ENCODE data around the gene ADAMTS20.
A peak's percentile ranks its signal among the peaks of the same experiment; 100 is the strongest.

Gene ADAMTS20

GRCh38 chr12:43493261-43493797 is 58.7 kb downstream of the ADAMTS20 start:
- DNase-seq (no peak), ATAC-seq (no peak)

DNA sequence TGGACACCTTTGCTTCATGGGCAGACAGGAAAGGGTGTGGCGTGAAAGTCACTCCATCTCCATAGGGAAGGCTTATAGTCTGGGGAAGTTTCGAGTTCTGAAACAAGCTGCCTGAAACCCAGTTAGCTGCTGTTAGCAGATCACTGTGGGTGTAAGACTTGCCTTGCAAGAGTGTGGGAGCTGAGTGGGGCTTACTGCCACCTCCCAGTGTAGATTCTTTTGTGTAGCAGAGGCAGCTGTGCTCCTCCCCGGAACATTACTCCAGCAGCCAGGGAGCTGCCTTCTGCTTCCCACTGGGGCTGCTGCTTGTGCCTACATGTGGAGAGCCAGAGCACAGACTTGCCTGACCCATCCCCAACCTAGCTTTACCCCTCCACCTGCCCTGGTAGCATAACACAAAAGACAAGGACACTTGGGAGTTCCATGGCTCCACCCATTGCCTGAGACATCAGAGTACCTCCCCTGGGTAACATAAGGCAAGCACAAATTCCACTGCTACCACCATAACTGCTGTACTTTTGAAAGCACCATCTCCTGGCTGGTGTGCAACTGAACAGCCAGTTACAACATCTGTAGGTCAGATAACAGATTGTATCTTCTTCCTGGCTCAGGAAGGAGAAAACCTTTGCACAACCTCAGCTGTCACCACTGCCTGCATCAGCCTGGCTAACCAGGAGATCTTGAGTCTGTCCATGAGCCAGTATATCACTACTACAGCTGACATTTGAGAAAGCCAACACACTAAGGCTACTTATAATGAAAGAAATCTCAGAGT is 69.5 kb downstream of the ADAMTS20 start:
- no peak for ATAC-seq
- no peak for DNase-seq

- ATAC-seq = no peak
- DNase-seq = no peak
Measured at GRCh38 chr12:43480591-43480990, 71.4 kb downstream of the ADAMTS20 start.

DNA sequence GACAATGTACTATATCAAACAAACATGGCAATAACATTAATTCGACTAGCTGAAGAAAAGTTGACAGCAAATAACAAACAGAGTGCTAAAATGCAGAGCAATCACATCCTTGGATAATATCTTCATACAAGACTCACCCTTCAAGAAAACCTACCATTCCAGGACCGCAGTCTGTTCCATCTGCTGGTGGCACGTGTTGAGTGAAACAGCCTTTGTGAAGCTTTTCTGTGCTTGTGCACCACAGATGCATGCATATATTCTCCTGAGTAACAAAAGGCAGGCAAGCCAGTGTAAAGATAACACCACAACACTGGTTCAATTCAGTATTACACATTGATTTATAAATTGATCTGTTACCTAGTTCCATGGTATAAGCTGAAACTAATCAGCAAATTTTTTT is 89.3 kb downstream of the ADAMTS20 start:
- ATAC-seq = no peak
- no peak for DNase-seq

DNA sequence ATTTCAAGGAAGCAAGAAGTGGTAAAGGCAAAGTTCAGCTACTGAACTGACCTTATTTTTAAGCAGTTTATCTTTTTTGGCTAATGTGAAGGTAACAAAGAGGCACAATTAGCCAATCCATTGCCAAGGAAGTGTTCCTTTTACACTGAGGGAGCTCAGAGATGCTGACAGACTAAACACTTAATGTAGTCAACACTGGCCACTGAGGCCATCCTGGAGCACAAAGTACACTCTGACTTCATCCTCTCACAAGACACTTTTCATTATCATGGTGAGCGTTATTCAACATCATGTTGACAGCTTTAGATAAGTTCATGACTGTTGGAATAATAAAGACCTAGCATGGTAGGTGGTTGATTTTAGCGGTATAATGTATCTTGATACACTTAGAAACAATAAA is 89.9 kb downstream of the ADAMTS20 start:
- DNase-seq = no peak
- ATAC-seq = no peak

GRCh38 chr12:43459285-43459684 is 92.7 kb downstream of the ADAMTS20 start:
- no peak for ATAC-seq
- DNase-seq = no peak

DNA sequence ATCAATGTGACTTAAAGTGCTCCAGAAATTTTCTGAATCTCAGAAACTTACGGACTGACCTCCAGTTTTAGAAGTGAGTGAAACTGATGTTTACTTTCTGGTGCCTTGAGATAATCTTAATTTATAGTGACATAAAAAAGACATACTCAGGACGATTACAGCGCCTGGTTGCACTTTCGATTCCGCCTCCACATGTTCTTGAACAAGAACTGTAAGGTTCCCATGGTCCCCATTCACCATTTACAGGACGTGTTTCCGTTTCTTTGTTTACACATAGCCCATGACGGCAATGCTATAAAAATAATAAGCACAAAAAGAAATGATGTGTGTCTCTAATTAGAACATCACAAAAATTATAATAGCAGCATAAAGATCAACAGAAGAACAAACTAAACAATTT is 98.2 kb downstream of the ADAMTS20 start:
- ATAC-seq = no peak
- no peak for DNase-seq

DNA sequence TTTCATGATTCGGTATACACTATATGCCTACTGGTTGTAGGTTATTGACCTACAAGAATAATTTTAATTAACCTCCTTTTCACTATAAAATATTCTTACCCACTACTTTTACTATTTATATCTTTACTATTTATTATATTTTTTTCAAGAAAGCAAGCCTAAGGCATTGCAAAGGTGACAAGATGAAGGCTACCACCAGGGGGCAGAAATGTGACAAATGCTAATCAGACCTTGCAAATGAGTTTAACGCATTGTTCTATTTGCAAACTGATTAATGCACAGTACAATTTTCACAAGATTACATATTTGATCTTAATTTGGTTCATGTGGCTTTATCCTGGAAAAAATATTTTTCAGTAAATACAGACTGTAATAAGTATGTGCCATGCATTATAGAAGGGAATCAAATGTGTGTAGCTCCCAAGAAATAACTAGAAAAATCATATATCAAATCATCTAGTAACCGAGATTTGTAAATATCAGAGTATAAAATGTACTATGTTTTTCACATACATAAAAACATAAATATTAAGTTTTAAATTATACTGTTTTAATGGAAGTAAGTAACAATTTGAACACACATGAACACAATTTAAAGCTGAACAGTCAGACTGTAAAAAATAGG is 107.0 kb downstream of the ADAMTS20 start:
- ATAC-seq = no peak
- peak; percentile 67 for DNase-seq

- no peak for ATAC-seq
Measured at GRCh38 chr12:43436597-43436996, 115.4 kb downstream of the ADAMTS20 start.

GRCh38 chr12:43434614-43435013 is 117.4 kb downstream of the ADAMTS20 start:
- DNase-seq (no peak), ATAC-seq (no peak)

More at GRCh38 chr12:43436597-43436996, 115.4 kb downstream of the ADAMTS20 start:
- DNase-seq = no peak

DNA sequence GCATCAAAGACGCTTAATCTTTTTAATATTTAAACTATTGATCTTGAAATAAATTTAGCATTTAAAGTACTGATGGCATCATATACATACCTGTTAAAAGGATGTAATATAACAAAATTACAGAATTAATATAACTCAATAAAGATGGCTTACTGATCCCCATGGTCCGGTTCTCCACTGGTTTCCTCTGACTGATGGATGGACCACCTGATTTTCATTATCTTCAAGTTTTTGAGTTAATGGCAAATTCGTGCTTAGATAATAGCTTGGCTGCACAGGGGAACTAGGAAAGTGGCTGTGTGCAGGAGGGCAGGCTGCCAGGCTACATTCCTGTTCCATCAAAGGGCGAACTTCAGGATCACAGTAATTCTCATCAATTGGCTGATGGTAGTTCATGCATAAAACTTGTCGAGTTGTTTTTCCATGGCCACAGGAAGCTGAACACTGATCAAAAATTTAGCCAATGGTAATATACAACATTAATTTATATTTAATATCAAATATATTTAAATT is 123.9 kb downstream of the ADAMTS20 start:
- ATAC-seq (no peak), DNase-seq (no peak)

- DNase-seq (no peak), ATAC-seq (no peak)
Measured at GRCh38 chr12:43425361-43425760, 126.6 kb downstream of the ADAMTS20 start.

GRCh38 chr12:43416981-43417380 is 135.0 kb downstream of the ADAMTS20 start:
- DNase-seq = no peak

GRCh38 chr12:43407816-43408645 is 144.0 kb downstream of the ADAMTS20 start:
- DNase-seq = no peak

More at GRCh38 chr12:43416981-43417380, 135.0 kb downstream of the ADAMTS20 start:
- ATAC-seq = no peak

DNA sequence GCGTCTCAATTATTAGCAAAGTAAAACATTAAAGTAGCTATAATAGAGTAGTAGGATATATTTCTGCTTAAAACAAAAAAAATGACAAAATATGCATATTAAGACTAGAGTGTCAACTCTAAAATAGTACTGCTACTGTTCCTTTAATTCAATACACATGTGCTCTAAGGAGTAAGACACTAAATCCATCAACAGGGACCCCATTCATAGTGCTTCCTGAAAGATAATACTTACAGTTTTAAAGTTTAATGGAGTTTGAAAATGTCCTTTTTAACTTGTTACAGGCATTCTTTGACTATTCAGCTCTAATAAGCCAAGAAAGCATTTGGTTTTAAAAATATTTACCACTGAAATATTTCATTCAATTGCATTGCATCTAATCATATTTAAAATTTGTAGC is 145.2 kb downstream of the ADAMTS20 start:
- DNase-seq = no peak
- no peak for ATAC-seq

More at GRCh38 chr12:43407816-43408645, 144.0 kb downstream of the ADAMTS20 start:
- no peak for ATAC-seq

- no peak for DNase-seq
- ATAC-seq = no peak
Measured at GRCh38 chr12:43402436-43402835, 149.6 kb downstream of the ADAMTS20 start.

- no peak for ATAC-seq
- DNase-seq = no peak
Measured at GRCh38 chr12:43401096-43401495, 150.9 kb downstream of the ADAMTS20 start.

DNA sequence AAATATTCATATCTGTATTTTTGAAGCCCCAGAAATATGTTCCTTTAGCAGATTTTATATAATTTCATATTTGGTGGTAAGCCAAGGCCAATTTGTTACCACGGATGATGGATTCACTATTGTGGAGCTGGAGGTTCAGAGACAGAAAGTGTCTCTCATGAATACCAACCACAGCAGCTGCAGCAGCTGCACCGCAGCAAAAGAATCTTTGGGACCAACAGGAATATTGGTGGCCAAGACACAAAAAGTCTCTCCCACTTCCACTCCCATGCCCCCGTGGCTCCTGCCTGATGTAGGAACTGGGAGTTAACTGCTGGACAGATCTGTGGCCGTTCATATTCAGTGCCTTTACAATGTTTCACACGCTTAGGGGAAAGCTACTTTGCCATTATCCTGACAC is 155.3 kb downstream of the ADAMTS20 start:
- ATAC-seq (no peak), DNase-seq (no peak)

DNA sequence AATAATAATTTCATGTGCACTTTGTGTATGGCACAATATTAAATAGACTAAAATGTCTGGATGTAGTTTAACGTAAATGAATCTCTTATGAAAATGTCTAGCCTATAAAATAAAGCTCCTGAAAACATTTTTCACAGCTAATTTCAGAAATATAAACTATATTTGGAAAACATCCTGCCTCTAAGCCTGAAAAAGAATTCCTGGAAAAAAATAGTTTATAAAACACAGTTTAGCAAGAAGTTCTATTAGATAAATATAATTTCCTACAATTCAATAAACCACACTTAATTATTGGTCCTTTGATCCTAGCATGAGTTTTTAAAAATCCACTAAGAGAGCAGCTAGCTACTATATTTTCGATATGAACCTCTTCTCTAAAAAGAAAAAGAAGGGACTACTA is 159.9 kb downstream of the ADAMTS20 start:
- ATAC-seq (no peak), DNase-seq (no peak)

DNA sequence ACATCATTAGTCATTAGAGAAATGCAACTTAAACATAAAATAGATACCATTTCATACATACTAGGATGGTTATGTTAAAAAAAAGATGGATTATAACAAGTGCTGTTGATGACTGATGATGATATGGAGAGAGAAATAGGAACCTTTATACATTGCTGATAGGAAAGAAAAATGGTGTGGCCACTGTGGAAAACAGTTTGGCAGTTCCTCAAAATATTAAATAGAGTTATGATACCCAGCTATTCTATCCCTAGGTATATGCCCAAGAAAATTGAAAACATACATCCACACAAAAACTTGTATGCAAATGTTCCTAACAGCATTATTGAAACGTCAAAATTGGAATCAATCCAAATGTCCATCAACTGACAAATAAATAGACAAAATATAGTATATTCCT is 170.1 kb downstream of the ADAMTS20 start:
- ATAC-seq = no peak

GRCh38 chr12:43378448-43378847 is 173.6 kb downstream of the ADAMTS20 start:
- no peak for DNase-seq
- no peak for ATAC-seq

More for the DNA sequence above, 170.1 kb downstream of the ADAMTS20 start:
- DNase-seq = no peak

GRCh38 chr12:43370263-43370662 is 181.7 kb downstream of the ADAMTS20 start:
- DNase-seq = no peak
- no peak for ATAC-seq
